GM18502 (cell line): Measurements from ENCODE around the gene C1orf210.

Experiments used
- ATAC-seq: cut with Tn5 transposase; IDR thresholded peaks from one replicate; pipeline ENCODE4 v1.9.1; 2021; ENCODE audit warnings: mild to moderate bottlenecking; ENCODE audit not compliant: unreplicated experiment, poor library complexity

C1orf210 gene

GRCh38 chr1:43275826-43276620 is 9.4 kb downstream of the C1orf210 start:
- ATAC-seq: no peak

GRCh38 chr1:43274804-43275180 is 10.6 kb downstream of the C1orf210 start:
- ATAC-seq: no peak

- ATAC-seq: no peak
Measured at GRCh38 chr1:43274125-43274803, 11.1 kb downstream of the C1orf210 start.

- no peak for ATAC-seq
Measured at GRCh38 chr1:43273708-43274107, 11.7 kb downstream of the C1orf210 start.

GRCh38 chr1:43272576-43273571 is 12.5 kb downstream of the C1orf210 start:
- no peak for ATAC-seq

- no peak for ATAC-seq
Measured at GRCh38 chr1:43272161-43272560, 13.2 kb downstream of the C1orf210 start.

- ATAC-seq: no peak
Measured at GRCh38 chr1:43271186-43272118, 13.9 kb downstream of the C1orf210 start.

- no peak for ATAC-seq
Measured at GRCh38 chr1:43270421-43271095, 14.8 kb downstream of the C1orf210 start.

- no peak for ATAC-seq
Measured at GRCh38 chr1:43269627-43270375, 15.6 kb downstream of the C1orf210 start, which contains the start of gene TMEM125. TMEM125 (plus strand) TSS chr1:43269983; CDS start chr1:43272723, 2,740 bp downstream.

GRCh38 chr1:43267818-43268425 is 17.5 kb downstream of the C1orf210 start:
- no peak for ATAC-seq

GRCh38 chr1:43267291-43267805 is 18.0 kb downstream of the C1orf210 start:
- ATAC-seq: no peak

- no peak for ATAC-seq
Measured at GRCh38 chr1:43266881-43267280, 18.5 kb downstream of the C1orf210 start.

GRCh38 chr1:43265431-43265830 is 19.9 kb downstream of the C1orf210 start:
- no peak for ATAC-seq

GRCh38 chr1:43258370-43258769 is 27.0 kb downstream of the C1orf210 start:
- ATAC-seq: no peak

GRCh38 chr1:43256675-43257570 is 28.5 kb downstream of the C1orf210 start:
- ATAC-seq: no peak

GRCh38 chr1:43255438-43256210 is 29.8 kb downstream of the C1orf210 start:
- no peak for ATAC-seq
